ENCODE results near the gene SLC35E4.

DNA sequence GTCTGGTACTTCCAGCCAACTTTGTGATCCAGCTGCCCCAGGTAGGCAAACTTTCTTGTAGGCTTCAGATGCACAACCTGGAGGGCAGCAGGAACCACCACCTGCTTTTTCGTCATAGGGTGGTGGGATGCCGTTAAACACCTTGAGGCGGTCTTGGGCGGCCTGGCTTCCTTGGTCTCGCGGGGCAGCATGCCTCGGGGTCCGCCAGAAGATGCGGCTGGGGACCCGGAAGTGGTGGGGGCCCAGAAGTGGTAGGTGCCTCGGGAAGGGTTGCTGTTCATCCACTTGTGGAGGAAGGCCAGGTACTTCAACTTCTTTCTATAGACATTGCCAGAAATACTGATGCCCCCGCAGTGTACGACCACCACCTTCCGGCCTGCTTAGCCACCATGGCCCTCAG, 18.8 kb downstream of the SLC35E4 start:
- TF ChIP-seq, protein P1, sequence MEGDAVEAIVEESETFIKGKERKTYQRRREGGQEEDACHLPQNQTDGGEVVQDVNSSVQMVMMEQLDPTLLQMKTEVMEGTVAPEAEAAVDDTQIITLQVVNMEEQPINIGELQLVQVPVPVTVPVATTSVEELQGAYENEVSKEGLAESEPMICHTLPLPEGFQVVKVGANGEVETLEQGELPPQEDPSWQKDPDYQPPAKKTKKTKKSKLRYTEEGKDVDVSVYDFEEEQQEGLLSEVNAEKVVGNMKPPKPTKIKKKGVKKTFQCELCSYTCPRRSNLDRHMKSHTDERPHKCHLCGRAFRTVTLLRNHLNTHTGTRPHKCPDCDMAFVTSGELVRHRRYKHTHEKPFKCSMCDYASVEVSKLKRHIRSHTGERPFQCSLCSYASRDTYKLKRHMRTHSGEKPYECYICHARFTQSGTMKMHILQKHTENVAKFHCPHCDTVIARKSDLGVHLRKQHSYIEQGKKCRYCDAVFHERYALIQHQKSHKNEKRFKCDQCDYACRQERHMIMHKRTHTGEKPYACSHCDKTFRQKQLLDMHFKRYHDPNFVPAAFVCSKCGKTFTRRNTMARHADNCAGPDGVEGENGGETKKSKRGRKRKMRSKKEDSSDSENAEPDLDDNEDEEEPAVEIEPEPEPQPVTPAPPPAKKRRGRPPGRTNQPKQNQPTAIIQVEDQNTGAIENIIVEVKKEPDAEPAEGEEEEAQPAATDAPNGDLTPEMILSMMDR (IDR thresholded peaks at IDR 0.05), result no peak
- TF ChIP-seq, protein P2, sequence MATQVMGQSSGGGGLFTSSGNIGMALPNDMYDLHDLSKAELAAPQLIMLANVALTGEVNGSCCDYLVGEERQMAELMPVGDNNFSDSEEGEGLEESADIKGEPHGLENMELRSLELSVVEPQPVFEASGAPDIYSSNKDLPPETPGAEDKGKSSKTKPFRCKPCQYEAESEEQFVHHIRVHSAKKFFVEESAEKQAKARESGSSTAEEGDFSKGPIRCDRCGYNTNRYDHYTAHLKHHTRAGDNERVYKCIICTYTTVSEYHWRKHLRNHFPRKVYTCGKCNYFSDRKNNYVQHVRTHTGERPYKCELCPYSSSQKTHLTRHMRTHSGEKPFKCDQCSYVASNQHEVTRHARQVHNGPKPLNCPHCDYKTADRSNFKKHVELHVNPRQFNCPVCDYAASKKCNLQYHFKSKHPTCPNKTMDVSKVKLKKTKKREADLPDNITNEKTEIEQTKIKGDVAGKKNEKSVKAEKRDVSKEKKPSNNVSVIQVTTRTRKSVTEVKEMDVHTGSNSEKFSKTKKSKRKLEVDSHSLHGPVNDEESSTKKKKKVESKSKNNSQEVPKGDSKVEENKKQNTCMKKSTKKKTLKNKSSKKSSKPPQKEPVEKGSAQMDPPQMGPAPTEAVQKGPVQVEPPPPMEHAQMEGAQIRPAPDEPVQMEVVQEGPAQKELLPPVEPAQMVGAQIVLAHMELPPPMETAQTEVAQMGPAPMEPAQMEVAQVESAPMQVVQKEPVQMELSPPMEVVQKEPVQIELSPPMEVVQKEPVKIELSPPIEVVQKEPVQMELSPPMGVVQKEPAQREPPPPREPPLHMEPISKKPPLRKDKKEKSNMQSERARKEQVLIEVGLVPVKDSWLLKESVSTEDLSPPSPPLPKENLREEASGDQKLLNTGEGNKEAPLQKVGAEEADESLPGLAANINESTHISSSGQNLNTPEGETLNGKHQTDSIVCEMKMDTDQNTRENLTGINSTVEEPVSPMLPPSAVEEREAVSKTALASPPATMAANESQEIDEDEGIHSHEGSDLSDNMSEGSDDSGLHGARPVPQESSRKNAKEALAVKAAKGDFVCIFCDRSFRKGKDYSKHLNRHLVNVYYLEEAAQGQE (IDR thresholded peaks at IDR 0.05; ENCODE audit: insufficient read depth in 1 of 2, low read depth in 2 of 2, low read length in 1 of 2), result no peak
- TF ChIP-seq TCF7L2 (IDR thresholded peaks at IDR 0.05; ENCODE audit: low read depth, low read length) (no peak), POLR2AphosphoS5 (IDR thresholded peaks at IDR 0.05; ENCODE audit: low read depth, low read length) (no peak)
